HL-60 (cell line): Measurements from ENCODE around the gene NATD1.
"Not testable (repeated sequence)": the region's sequence is repeated elsewhere in the genome, so short reads cannot be mapped to it uniquely, and the experiment has no call there.

Source experiments
- DNase-seq, 2 experiments: peaks; one replicate each; pipeline ENCODE4 v3.0.0-alpha.2; 2010 to 2020; ENCODE audit warnings: low read depth in 1 of 2, low spot score in 1 of 2
- H3K27ac ChIP-seq: fragments of 250-450 bp; sonication (Bioruptor Pico); replicated peaks from 2 replicates; pipeline ENCODE4 v1.5.1; 2020; ENCODE audit warnings: mild to moderate bottlenecking, moderate library complexity
- H3K27me3 ChIP-seq: fragments of 250-450 bp; sonication (Bioruptor Pico); 2 replicates; pipeline ENCODE4 v1.5.1; 2021; ENCODE audit warnings: mild to moderate bottlenecking, moderate library complexity; ENCODE audit not compliant: insufficient read depth, poor library complexity, severe bottlenecking
- H3K4me3 ChIP-seq: replicated peaks from 2 replicates; pipeline ENCODE4 v1.5.1; 2011; ENCODE audit warnings: mild to moderate bottlenecking, control low read depth, low read length; ENCODE audit not compliant: insufficient read depth
- GABPA ChIP-seq: IDR thresholded peaks from 2 replicates; pipeline ENCODE4 v1.6.1; 2012; ENCODE audit warnings: low read depth
- POLR2AphosphoS5 ChIP-seq: IDR thresholded peaks from 2 replicates; pipeline ENCODE4 v1.6.1; 2012; ENCODE audit warnings: low read depth
- REST ChIP-seq: IDR thresholded peaks from 2 replicates; pipeline ENCODE4 v1.6.1; 2012; ENCODE audit warnings: low read depth; ENCODE audit not compliant: insufficient replicate concordance
- SPI1 ChIP-seq: IDR thresholded peaks from 2 replicates; pipeline ENCODE4 v1.6.1; 2012; ENCODE audit warnings: low read depth, mild to moderate bottlenecking, borderline replicate concordance
- TF ChIP-seq, protein P1 (sequence below): IDR thresholded peaks from one replicate; pipeline ENCODE4 v1.5.1; 2011; ENCODE audit warnings: low read length, control low read depth, inconsistent platforms; ENCODE audit not compliant: insufficient read depth

The NATD1 gene

DNA sequence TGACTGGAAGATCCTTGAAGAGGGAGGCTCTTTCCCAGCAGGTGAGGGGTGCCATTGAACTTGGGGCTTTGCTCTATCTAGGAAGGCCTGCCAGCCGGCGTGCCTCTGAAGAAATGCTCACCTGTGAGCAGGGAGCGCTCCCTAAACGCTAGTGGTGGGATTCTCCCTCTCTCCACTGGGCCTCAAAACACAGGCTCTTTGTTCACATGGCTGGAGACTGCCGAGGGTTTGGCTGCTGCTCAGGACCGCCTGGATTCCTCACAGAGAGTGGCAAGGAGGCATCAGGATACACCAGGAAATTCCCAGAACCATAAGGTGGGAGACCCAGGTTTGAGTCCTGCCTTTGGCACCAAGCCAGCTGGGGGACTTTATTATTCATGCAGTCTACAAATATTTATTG lies 21.7 kb downstream of the NATD1 start:
- TF ChIP-seq, protein P1, sequence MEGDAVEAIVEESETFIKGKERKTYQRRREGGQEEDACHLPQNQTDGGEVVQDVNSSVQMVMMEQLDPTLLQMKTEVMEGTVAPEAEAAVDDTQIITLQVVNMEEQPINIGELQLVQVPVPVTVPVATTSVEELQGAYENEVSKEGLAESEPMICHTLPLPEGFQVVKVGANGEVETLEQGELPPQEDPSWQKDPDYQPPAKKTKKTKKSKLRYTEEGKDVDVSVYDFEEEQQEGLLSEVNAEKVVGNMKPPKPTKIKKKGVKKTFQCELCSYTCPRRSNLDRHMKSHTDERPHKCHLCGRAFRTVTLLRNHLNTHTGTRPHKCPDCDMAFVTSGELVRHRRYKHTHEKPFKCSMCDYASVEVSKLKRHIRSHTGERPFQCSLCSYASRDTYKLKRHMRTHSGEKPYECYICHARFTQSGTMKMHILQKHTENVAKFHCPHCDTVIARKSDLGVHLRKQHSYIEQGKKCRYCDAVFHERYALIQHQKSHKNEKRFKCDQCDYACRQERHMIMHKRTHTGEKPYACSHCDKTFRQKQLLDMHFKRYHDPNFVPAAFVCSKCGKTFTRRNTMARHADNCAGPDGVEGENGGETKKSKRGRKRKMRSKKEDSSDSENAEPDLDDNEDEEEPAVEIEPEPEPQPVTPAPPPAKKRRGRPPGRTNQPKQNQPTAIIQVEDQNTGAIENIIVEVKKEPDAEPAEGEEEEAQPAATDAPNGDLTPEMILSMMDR, result no peak
- TF ChIP-seq POLR2AphosphoS5 (no peak; the same call in 1 of the 2 replicates), SPI1 (no peak), GABPA (no peak), REST (no peak)
- no peaks in the 10 kb centered on the region for H3K27me3 ChIP-seq

GRCh38 chr17:21228845-21229244 lies 24.4 kb downstream of the NATD1 start:
- Histone ChIP-seq H3K27me3 (no peaks in the 10 kb centered on the region), H3K4me3 (no peak overlapping the region), H3K27ac (no peak overlapping the region)
- no peak for DNase-seq
- TF ChIP-seq REST, result no peak
- no peak for TF ChIP-seq POLR2AphosphoS5
- TF ChIP-seq, protein P1, result no peak
- TF ChIP-seq SPI1, result no peak
- TF ChIP-seq GABPA, result no peak

More for the DNA sequence above, 21.7 kb downstream of the NATD1 start:
- no peak for DNase-seq
- no peak overlapping the region for H3K4me3 ChIP-seq
- no peak overlapping the region for H3K27ac ChIP-seq

GRCh38 chr17:21228111-21228510 lies 25.1 kb downstream of the NATD1 start:
- TF ChIP-seq, protein P1, result no peak
- TF ChIP-seq SPI1, result no peak
- no peak for TF ChIP-seq REST
- TF ChIP-seq POLR2AphosphoS5, result no peak
- no peak for TF ChIP-seq GABPA
- no peak for DNase-seq
- Histone ChIP-seq H3K4me3 (no peak overlapping the region), H3K27me3 (no peaks in the 10 kb centered on the region), H3K27ac (no peak overlapping the region)

DNA sequence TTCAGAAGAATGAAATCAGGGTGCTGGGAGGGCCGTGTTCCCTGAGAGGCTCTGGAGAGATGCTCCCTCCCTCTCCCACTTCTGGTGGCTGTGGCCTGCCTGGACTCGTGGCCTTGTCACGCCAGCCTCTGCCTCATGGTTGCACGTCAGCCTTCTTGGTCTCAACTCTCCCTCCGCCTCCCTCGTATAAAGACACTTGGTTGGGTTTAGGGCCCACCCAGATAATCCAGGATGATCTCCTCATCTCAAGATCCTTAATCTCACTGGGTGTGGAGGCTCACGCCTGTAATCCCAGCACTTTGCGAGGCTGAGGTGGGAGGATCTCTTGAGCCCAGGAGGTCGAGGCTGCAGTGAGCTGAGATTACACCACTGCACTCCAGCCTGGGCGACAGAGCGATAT lies 25.9 kb downstream of the NATD1 start:
- not testable (repeated sequence) for H3K4me3 ChIP-seq, H3K27ac ChIP-seq, H3K27me3 ChIP-seq, DNase-seq
